ENCODE measurements around the gene UBE2D3. TPM values are rescaled to one million over a fixed set of nuclear protein-coding genes. Genes with fewer than 3 reads are reported as not detected.

Gene UBE2D3
- total RNA-seq, 4 donors from 2014 or later: 391 to 497 (median 418) TPM

GRCh38 chr4:102827674-102828496, 534 bp upstream of the UBE2D3 start:
- peak overlapping the region; percentile 88 for H3K4me3 ChIP-seq (ENCODE audit: low read depth, poor library complexity, severe bottlenecking)
- intact Hi-C loops (cut with DNase I; ENCODE audit: low total_unique reads): loop anchor here (2.0 to 5.0 kb wide), 2 partner anchors 41 to 326 kb away; partner anchors contain the start of genes CISD2 and NFKB1
- DNase-seq (ENCODE audit: low spot score in 2 of 2): peak; percentile 100
- WGBS, 2 donors: 0 to 1% methylated on average over 41 to 48 of the region's 50 CpGs
- TF ChIP-seq POLR2A (IDR thresholded peaks at IDR 0.05) (no peak), CTCF (IDR thresholded peaks at IDR 0.05) (no peak)

GRCh38 chr4:102826105-102826889, 1.1 kb downstream of the UBE2D3 start:
- no peak for DNase-seq (ENCODE audit: low spot score in 2 of 2)
- WGBS, 2 donors: 0 to 1% methylated on average over 37 to 38 of the region's 38 CpGs

GRCh38 chr4:102825261-102826091, 1.9 kb downstream of the UBE2D3 start:
- TF ChIP-seq CTCF (IDR thresholded peaks at IDR 0.05) (no peak), POLR2A (IDR thresholded peaks at IDR 0.05) (no peak)
- peak; percentile 61 to 86 for DNase-seq (ENCODE audit: low spot score in 2 of 2)

More at GRCh38 chr4:102826105-102826889, 1.1 kb downstream of the UBE2D3 start:
- intact Hi-C loops (cut with DNase I; ENCODE audit: low total_unique reads): loop anchor here (5.0 kb wide), 1 partner anchor 324 kb away; the partner anchor contains the start of gene NFKB1
- peak overlapping the region; percentile 88 for H3K4me3 ChIP-seq (ENCODE audit: low read depth, poor library complexity, severe bottlenecking)
- TF ChIP-seq POLR2A (IDR thresholded peaks at IDR 0.05): no peak
- TF ChIP-seq CTCF (IDR thresholded peaks at IDR 0.05): no peak

GRCh38 chr4:102824398-102824797, 3.0 kb downstream of the UBE2D3 start:
- 3 to 4% methylated on average over 2 of the region's 2 CpGs for WGBS, 2 donors

More at GRCh38 chr4:102825261-102826091, 1.9 kb downstream of the UBE2D3 start:
- WGBS, 2 donors: 0 to 1% methylated on average over 23 of the region's 23 CpGs
- H3K4me3 ChIP-seq (ENCODE audit: low read depth, poor library complexity, severe bottlenecking): peak overlapping the region; percentile 88
- intact Hi-C loops (cut with DNase I; ENCODE audit: low total_unique reads): loop anchor here (5.0 kb wide), 1 partner anchor 323 kb away; the partner anchor contains the start of gene NFKB1

More at GRCh38 chr4:102824398-102824797, 3.0 kb downstream of the UBE2D3 start:
- H3K4me3 ChIP-seq (ENCODE audit: low read depth, poor library complexity, severe bottlenecking): no peak overlapping the region
- intact Hi-C loops (cut with DNase I; ENCODE audit: low total_unique reads): no loop called here
- TF ChIP-seq CTCF (IDR thresholded peaks at IDR 0.05): no peak
- TF ChIP-seq POLR2A (IDR thresholded peaks at IDR 0.05): no peak
- DNase-seq (ENCODE audit: low spot score in 2 of 2): no peak
